A549 (cell line): ENCODE measurements around the gene IKBKG.

ENCODE experiments used
- CEBPB ChIP-seq, 2 experiments: fragments of >200 bp in 1 of 2; sonication (Bioruptor Twin) in 1 of 2; formaldehyde crosslinking in 1 of 2; IDR thresholded peaks; 2 replicates each; pipeline ENCODE4 v1.6.1; 2012 to 2016
- CHD4 ChIP-seq: fragments of 200-600 bp; sonication (generic); IDR thresholded peaks from 2 replicates; pipeline ENCODE4 v1.6.1; 2016; ENCODE audit warnings: antibody characterized with exemption, mild to moderate bottlenecking, borderline replicate concordance
- HDAC2 ChIP-seq: fragments of 200-600 bp; sonication (generic); IDR thresholded peaks from 2 replicates; pipeline ENCODE4 v1.6.1; 2016
- JUNB ChIP-seq: fragments of >200 bp; sonication (Bioruptor Twin); formaldehyde crosslinking; IDR thresholded peaks from 2 replicates; pipeline ENCODE4 v1.6.1; 2016
- POLR2A ChIP-seq: IDR thresholded peaks from 2 replicates; pipeline ENCODE4 v1.6.1; 2012; ENCODE audit warnings: mild to moderate bottlenecking, low read length
- TF ChIP-seq, protein P1 (sequence below): fragments of 450-650 bp; IDR thresholded peaks from 2 replicates; pipeline ENCODE4 v1.6.1; 2014; ENCODE audit warnings: antibody characterized with exemption

DNA sequence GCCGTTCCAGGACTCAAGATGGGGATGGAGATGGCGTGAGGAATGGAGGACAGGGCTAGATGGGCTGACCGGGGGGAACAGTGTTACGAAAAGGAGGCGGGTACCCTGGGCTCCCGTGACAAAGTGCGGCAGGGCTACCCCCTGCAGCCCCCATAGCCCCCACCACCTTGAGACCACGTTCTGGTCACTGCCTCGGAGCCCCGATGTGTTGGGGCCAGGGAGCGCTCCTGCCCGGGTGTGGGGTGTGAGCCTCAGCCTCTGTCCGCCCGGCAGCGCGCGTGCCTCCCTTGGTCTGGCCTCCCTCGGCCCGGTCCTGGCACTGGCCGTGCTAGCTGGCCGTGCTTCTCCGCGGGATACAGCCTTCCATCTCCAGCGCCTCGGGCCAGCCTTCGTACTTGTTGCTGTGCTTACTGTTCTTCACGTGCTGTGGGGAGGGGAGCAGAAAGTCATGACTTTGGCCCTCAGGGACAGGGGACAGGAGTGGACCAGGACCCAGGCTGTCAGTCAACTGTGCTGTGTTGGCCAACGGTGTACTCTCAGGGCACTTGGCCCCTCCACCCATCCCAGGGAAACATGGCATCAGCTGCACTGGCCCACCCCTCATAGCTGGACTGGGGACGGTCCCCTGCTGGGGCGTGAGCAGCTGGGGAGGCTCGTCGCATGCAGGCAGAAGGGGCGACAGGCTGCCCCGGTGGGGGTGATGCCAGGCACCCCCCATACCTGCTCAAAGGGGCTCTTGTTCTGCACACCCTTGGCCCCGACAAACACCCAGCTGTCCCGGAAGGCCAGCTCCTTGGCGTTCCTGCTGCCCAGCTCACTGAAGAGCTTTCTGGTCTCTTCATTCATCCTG, 40.7 kb upstream of the IKBKG start:
- TF ChIP-seq CHD4 = no peak
- no peak for TF ChIP-seq POLR2A
- no peak for TF ChIP-seq JUNB
- TF ChIP-seq HDAC2 = no peak
- TF ChIP-seq, protein P1, sequence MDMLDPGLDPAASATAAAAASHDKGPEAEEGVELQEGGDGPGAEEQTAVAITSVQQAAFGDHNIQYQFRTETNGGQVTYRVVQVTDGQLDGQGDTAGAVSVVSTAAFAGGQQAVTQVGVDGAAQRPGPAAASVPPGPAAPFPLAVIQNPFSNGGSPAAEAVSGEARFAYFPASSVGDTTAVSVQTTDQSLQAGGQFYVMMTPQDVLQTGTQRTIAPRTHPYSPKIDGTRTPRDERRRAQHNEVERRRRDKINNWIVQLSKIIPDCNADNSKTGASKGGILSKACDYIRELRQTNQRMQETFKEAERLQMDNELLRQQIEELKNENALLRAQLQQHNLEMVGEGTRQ = no peak
- TF ChIP-seq CEBPB (IDR thresholded peaks at IDR 0.05) = no peak
